Measurements from ENCODE around the gene MYADML2.
"Not testable (repeated sequence)": the region's sequence is repeated elsewhere in the genome, so short reads cannot be mapped to it uniquely, and the experiment has no call there.

The MYADML2 gene

DNA sequence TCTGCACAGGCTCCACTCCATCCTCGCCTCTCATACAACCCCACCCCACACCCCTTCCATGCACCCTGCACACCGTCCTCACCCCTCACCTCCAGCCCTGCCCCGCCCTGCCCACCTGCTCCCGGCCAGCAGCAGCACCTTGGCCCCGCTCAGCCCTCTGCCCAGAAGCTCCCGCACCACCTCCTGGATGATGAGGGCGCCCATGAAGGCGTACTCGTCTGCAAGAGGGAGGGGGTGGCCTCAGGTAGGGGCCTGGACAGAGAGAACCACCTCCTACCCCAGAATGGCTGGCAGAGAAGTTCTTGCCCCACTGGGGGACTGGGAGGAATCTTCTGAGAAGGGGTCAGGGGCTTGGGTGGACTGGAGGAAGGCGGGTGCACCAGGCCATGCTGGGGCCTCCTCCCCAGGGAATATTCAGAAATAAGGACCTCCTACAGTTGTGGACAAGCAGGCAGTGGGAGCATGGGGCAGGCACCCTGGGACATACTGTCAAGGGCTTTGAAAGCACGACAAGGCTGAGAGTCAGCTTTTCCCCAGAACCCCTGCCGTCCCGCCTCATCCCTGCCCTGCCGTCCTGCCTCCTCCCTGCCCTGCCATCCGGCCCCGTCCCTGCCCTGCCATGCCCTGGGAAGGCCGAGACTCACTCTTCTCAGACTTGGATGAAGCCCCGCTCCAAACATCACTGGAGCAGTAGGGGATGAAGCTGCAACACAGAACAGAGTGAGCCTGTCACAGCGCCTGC is 10.8 kb upstream of the MYADML2 start:
- DNase-seq: no peak

DNA sequence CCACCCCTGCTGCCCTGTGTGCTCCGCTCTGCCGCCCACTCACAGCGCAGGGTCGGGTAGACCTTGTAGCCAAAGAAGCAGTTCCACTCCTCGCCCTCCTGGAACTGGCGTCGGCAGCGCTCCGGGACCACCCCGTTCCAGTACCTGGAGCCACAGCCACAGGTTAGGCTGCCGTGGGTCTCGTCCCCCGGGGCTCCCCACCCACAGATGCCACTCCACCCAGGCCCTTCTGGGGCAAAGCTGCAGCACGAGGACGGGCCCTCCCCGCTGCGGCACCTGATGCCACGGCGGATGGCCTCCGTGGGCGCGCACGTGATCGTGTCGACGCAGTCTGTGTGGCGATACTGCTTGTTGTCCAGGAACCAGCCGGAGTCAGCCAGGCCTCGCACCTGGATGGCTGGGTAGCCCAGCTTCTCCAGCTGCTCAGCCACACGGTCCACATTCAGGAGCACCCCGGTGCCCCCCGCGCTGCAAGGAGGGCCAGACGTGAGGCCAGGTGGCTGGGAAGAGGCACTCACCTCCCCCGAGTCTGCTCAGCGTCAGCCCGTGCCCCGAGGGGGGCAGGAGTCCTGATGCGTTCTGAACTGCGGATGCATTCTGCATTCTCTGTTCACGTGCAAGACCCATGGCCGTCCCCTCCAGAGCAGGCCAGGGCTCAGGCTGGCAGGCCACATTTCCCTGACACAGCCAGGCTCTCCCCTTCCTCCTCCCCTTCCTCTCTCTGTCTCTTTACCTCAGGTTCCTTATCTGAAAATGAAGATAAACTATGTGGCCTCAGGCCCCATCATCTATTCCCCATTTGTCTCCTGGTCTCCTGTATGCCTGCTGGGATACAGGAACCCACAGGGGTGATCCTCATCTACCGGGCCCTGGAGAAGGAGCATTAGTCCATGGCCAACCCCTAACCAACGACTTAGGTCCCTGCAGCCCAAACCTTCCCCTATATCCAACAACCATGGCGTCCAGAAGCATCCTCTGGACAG is 9.9 kb upstream of the MYADML2 start:
- DNase-seq: peak; percentile 78

DNA sequence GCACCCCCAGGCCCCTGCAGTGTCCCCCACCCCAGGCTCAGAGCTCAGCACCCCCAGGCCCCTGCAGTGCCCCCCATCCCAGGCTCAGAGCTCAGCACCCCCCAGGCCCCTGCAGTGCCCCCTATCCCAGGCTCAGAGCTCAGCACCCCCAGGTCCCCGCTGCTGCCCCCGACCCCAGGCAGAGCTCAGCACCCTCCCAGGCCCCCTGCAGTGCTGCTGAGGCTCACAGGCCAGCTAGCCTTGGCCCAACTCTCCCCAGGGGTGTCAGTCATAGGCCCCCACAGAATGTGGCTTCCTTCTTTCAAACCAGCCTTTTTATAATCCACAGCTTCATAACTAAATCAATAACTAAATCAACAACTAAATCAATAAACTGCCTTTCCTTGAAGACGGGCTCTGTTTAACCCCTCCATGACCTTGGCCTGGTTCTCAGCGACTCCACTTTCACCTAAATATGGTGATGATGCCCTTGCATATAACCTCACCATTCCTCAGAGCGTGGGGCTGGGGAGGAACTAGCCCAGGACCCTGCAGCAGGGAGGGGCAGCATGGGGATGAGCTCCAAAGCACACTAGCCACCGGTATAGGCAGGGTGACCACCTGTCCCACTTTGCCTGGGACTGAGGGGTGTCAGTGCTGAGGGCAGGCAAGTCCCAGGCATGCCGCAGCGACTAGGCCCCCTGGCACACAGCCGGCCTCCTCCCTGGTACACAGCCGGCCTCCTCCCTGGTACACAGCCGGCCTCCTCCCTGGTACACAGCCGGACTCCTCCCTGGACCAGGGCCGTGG is 8.9 kb upstream of the MYADML2 start:
- no peak for DNase-seq

DNA sequence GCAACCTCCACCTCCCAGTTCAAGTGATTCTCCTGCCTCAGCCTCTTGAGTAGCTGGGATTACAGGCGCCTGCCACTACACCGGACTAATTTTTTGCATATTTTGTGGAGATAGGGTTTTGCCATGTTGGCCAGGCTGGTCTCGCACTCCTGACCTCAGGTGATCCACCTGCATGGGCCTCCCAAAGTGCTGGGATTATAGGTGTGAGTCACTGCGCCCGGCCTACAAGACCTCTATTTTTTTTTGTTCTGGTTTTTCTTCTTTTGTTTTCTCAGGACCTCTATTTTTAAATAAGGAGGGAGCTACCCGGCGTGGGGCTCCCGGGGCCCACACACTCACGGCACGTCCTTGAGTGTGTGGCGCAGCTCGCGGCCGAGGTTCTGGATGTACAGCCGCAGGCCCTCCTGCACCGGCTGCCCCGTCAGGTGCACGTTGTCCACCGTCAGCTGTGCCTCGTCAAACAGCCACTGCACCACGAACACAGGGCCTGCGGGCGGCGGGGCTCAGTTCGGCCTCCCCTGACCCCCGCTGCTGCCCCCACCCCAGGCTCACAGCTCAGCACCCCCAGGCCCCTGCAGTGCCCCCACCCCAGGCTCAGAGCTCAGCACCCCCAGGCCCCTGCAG is 8.1 kb upstream of the MYADML2 start:
- DNase-seq: no peak

DNA sequence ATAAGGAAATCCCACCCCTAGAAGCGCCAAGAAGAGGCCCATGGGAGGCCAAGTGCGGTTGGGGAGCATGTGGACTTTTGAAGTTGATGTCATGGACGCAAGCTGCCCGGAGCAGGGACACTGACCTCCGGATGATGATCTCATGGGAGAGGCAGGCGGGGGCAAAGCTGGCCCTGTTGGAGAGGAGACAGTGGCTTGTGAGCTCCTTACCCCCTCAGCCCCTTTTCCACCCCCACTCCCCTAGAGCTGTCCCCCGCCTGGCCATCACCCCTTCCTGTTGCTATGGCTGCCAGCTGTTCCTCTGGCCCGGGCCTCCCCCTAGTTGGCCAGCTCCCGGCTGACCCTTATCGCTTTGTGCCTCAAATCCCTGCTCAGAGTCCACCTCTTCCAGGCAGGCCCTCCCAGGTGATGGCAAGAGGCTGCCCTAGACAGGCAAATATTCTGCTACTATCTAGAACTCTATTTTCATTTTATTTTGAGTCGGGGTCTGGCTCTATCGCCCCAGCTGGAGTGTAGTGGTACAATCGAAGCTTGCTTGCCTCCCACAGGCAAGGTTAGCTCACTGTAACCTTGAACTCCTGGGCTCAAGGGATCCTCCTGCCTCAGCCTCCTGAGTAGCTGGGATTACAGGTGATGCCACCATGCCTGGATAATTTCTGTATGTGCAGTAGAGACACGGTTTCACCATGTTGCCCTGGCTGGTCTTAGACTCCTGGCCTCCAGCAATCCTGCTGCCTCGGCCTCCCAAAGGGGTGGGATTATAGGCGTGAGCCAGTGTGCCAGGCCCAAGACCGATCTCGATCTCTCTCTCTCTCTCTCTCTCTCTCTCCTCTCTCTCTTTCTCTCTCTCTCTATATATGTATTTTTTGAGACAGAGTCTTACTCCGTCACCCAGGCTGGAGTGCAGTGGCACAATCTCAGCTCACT is 7.4 kb upstream of the MYADML2 start:
- DNase-seq: no peak

DNA sequence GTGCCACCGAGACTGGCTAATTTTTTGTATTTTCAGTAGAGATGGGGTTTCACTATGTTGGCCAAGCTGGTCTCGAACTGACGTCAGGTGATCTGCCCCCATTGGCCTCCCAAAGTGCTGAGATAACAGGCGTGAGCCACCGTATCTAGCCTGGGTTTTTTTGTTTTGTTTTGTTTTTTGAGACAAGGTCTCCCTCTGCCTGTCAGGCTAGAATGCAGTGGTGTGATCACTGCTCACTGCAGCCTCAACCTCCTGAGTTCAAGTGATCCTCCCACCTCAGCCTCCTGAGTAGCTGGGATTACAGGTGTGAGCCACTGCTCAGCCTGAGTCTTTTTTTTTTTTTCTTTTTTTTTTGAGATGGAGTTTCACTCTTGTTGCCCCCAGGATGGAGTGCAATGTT is 6.4 kb upstream of the MYADML2 start:
- not testable (repeated sequence) for DNase-seq

DNA sequence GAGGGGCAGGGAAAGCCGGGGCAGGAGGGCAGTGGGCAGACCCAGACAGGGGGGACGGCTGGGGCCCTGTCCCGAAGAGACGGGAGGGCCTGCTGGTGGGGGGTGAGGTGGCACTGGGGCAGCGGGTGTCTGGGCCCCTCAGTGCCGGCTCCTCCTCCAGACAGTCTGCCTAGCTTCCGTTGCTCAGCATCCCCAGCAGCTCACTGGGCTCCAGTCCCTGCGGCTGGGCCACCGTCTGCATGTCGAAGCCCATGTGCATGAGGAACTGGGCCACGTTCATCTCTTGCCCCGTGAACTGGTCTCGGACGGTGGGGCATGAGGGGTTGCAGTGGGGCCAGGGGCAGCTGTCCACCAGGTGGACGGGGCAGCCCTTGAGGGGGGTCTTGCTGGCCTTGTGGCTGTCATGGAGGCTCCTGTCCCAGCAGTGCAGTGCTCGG is 5.8 kb upstream of the MYADML2 start:
- no peak for DNase-seq

DNA sequence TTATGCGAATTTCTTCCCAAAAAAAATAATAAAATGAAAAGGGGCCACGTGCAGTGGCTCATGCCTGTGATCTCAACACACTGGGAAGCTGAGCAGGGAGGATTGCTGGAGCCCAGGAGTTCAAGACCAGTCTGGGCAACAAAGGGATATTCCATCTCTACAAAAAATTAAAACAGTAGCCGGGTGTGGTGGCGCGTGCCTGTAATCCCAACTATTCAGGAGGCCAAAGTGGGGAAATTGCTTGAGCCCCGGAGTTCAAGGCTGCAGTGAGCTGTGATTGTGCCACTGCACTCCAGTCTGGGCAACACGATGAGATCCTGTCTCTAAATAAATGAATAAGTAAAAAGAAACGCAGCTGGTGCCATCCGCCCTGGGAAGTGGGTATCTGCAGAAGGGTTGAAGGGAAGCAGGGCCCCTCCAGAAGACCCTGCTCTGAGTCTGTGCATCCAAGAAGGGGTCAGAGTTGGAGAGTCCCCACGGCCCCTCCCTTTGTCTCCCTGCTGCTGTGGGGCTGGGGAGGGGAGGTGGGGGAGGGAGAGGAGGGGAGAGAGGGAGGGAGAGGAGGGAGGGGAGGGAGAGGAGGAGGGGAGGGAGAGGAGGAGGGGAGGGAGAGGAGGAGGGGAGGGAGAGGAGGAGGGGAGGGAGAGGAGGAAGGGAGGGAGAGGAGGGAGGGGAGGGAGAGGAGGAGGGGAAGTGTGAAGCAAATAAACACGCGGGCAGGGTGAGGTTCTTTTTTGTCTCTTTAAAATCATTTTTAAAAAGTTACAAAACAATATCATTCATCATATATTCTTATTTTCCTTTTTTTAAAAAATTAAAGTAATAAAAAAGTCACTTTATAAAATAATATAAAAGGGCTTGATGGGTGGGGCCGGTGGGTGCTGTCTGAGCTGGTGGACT is 5.0 kb upstream of the MYADML2 start:
- DNase-seq: peak; percentile 60

DNA sequence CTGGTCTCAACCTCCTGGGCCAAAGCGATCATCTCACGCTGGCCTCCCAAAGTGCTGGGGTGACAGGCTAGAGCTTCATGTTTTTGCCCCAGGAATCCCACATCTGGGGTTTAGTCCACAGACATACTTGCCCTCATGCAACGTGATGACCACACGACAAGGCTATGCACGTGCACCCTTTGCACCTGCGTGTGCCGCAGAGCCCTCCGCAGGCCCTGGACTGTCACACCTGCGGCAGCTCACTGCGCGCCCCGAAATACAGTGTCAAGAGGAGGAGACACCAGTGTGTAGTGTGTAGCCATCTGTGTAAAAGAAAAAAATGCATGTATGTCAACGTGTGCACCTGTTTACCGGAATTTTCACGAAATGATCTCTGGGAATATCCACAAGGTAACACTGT is 3.5 kb upstream of the MYADML2 start:
- DNase-seq: no peak

DNA sequence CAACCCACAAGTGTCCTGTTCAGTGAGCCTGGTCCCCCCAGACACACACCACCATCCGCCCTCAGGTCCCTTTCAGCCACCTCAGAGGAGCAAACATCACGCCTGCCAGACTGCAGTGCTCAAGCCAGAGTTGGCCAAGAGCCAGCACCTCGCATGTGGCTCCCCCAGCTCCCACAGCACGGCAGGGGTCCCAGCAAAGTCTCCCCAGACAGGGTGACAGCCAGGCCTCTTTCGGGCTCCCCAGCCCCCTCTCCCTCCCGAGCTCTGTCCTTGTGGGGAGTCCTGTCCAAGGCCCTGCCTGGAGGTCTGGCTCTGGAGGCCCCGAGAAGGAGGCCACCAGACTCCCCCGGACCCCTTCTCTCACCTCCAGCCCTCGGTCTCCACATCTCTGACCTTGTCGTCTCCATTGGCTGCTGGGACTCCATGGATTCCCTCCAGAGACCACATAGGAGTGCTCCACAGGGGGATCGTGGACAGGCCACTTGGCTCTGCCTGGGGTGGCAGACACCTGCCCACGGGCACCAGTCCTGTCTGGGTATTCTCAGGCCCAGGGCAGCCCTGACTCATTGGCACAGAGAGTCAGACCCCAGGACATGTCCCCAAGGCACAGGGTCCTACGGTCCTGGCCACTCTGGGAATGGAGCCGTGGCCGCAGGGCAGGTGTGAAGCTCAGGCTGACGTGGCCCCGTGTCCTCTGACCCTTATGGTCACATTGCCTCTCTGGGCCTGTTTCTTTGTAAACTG is 1.8 kb upstream of the MYADML2 start:
- DNase-seq: no peak

DNA sequence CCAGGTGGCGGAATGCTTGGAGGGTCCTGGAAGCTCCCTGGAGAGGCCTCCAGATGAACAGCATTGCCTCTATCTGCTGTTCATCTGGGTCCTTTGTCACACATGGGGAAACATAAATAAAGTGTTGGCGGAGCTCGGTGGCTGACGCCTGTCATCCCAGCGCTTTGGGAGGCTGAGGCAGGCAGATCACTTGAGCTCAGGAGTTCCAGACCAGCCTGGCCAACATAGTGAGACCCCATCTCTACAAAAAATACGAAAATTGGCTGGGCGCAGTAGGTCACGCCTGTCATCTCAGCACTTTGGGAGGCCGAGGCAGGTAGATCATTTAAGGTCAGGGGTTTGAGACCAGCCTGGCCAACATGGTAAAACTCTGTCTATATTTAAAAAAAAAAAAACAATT is 2.2 kb downstream of the MYADML2 start:
- no peak for DNase-seq

DNA sequence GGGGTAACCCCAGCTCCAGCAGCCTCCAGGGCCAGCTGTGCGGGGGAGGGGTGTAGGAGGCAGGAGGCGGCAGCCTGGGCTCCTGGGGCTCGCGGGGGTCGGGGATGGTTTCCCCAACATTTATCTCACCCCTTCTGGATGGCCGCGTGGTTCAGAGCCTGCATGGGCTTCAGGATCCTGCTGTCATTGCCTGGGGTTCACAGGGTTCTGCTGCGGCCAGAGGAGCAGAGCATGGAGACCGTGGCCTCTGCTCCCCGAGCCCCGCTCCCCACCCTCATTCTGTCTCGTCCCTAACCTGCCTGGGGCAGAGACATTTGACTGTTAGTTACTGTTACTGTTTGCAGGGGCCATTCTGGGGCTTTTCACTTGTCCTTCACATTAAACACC is 4.9 kb downstream of the MYADML2 start:
- DNase-seq: no peak

DNA sequence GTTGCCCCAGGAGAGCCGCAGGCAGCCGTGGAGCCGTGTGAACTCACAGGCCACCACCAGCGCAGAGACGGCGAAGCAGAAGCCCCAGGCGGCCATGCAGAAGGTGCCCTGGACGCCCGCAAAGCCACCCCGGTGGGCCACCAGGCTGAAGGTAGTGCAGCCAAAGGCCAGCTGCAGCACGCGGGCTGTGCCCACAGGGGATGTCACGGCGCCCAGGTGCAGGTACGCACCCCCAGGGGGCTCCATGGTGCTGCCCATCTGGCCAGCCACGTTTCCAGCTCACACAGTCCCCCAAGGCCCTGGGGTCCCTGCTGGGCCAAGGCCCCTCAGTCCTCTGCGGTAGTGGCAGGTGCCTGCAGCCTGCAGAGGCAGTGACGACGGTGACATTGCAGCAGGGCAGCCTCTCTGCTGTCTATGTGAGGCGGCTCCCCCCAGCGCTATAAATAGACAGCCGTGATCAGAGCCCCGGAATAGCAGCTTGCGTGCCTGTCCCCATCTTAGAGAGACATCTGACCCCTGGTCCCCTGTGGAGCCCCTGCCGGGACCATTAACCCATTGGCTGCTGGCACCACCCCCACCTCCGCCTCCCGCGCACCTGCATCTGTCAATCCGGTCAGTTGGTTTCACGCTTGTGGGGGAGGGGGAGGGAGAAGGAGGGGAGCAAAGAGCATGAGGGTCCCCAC is 5.4 kb downstream of the MYADML2 start:
- DNase-seq: peak; percentile 87

DNA sequence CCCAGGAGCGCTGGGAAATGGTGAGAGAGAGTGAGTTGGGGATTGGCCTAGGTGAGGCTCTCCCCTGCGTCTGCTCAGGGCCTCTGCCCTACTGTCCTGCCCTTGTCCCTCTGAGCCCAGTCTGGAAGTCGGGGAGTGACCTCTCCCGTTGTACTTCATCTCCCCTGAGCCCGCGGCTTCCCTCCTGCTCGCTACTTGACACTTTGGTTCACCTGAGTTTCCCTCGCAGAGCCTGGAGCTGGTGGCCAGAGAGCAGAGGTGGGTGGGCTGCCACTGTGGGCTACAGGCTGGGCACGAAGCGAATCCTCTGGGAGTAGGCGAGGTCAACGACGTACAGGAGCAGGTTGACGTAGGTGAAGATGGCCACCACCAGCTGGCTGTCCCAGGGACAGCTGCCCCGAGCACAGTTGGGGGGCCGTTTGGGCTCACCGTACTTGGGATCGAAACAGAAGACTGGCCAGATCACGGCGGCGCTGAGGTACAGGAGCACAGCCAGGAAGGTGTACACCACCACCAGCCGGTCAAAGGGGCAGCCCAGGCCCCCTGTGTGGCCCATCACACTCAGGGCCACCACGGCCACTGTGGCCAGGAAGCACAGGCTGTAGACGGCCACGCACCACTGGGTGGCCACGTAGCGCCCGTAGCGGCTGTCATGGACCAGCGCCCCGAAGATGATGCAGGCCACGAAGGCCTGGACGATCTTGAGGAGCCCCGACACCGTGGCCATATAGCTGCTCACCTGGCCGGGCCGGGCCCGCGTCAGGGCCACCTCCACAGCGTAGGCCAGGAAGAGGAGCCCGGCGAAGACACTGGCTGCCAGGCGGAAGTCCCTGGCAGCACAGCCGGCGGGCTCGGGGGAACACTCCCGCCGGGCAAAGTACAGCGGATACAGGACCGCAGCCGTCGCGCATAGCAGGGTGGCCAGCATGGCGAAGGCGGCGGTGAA is 6.2 kb downstream of the MYADML2 start:
- no peak for DNase-seq

DNA sequence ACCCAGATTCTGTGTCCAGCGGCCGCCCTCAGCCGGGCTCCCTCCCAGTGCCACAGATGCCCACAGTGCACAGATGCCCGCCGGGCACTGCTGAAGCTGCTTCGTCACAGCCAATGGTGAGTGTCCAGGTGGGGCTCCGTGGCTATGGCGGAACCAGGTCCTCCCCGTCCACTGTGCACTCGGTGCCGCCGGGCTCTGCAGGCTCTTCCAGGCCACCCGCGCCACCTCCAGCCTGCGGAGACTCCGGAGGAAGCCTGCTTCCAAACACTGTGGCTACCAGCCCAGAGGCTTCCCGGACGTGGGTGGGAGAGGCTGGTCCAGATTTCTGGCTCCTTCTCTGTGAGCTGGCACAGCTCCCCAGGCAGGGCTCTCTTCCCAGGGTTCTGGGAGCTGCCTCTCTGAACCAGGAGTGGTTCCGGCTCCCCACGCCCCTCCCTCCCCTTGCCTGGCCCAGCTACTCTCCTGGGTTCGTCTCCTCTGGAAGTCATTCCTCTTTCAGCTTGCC is 7.1 kb downstream of the MYADML2 start:
- DNase-seq: no peak

DNA sequence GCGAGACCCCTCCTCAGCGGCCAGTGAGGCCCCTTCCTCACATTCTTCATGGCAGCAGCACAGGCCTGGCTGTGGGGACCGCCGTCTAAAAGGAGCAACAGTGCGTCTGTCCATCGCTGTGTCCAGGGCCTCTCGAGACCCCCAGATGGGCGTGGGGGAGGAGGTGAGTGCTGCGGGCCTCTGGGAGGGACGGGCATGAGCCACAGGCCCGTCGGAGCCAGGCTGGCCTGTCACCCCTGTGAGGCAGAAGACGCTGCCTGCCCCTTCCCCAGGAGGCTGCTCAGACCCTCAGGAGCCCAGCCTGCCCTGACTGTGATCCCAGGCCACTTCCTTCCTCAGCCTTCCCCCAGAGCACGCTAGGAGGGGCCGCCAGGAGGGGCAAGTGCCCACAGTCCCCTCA is 7.8 kb downstream of the MYADML2 start:
- DNase-seq: no peak

DNA sequence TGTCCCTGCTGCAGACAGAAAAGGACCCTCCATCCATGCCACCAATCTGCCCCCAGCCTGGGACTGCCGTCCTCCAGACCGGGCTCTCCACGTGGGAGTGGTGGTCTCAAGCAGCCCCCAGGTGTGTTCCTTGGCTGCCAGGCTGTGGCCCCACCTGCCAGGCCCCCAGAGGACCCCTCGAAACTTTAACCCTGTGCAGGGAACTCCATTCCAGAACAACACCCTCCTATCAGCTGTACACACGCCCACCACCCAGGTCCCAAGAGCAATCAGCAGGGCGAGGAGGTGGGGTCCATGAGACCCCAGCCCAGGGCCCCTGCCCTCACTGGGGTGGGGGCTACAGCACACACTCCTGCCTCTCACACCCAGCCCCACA is 11.3 kb downstream of the MYADML2 start:
- no peak for DNase-seq

All from NCI-H2171 treated with DMSO at 0.1 percent for 48 hours (cell line).